ENCODE results near the gene PURA.

GRCh38 chr5:140118302-140118936 is 4.5 kb downstream of the PURA start:
- TF ChIP-seq CTCF (tag by site-specific recombination; IDR thresholded peaks at IDR 0.05): no peak
- no peak for TF ChIP-seq PATZ1 (tag by site-specific recombination; IDR thresholded peaks at IDR 0.05)
- TF ChIP-seq ZNF501 (tag by site-specific recombination; IDR thresholded peaks at IDR 0.05): no peak
- no peak for TF ChIP-seq KLF10 (tag by site-specific recombination; IDR thresholded peaks at IDR 0.05)
- no peak for TF ChIP-seq ZNF138 (tag by site-specific recombination; IDR thresholded peaks at IDR 0.05; ENCODE audit: borderline replicate concordance)
- TF ChIP-seq ZNF239 (tag by site-specific recombination; IDR thresholded peaks at IDR 0.05): no peak
- TF ChIP-seq ZBTB10 (tag by site-specific recombination; IDR thresholded peaks at IDR 0.05): no peak
- TF ChIP-seq ZNF335 (tag by site-specific recombination; conservative IDR thresholded peaks at IDR 0.05): peak; percentile 38; the same call in 1 of the 2 replicates
- TF ChIP-seq ZNF37A (tag by site-specific recombination; IDR thresholded peaks at IDR 0.05): no peak
- no peak for TF ChIP-seq REST (tag by site-specific recombination; IDR thresholded peaks at IDR 0.05)
- TF ChIP-seq PBX3 (CRISPR knock-in tag; IDR thresholded peaks at IDR 0.05): no peak
- no peak for TF ChIP-seq ZNF416 (tag by site-specific recombination; IDR thresholded peaks at IDR 0.05)
- TF ChIP-seq HOXD13 (CRISPR knock-in tag; IDR thresholded peaks at IDR 0.05; ENCODE audit: borderline replicate concordance): no peak
- no peak for TF ChIP-seq ZNF473 (tag by site-specific recombination; IDR thresholded peaks at IDR 0.05)
